ENCODE data around the gene FBXO40.

Gene FBXO40

GRCh38 chr3:121661376-121661775, 68.2 kb downstream of the FBXO40 start:
- Histone ChIP-seq H4K20me1 (ENCODE audit: control insufficient read depth, insufficient read depth, low read depth, low read length) (no peaks in the 10 kb centered on the region), H3K9me3 (ENCODE audit: control insufficient read depth, insufficient read depth, low read length) (no peaks in the 10 kb centered on the region), H3K36me3 (ENCODE audit: control insufficient read depth, low read length) (peaks cover 57% of the 10 kb centered on the region), H3F3A (ENCODE audit: control insufficient read depth, insufficient read depth) (no peaks in the 10 kb centered on the region), H3K79me2 (ENCODE audit: control insufficient read depth, low read length) (peaks cover 36% of the 10 kb centered on the region), H3K9me2 (replicated peaks; ENCODE audit: control insufficient read depth, low read length) (no peaks in the 10 kb centered on the region), H3K4me1 (ENCODE audit: control insufficient read depth, low read length) (peaks cover 32% of the 10 kb centered on the region), H3K4me2 (ENCODE audit: low read length) (peak overlapping the region; percentile 97), H3K4me3 (ENCODE audit: low read length) (peak overlapping the region; percentile 96), H3K27ac (ENCODE audit: low read depth, low read length) (peak overlapping the region; percentile 77), H3K27me3 (ENCODE audit: control insufficient read depth, low read length) (no peaks in the 10 kb centered on the region)
- no peak for TF ChIP-seq EZH2phosphoT487 (IDR thresholded peaks at IDR 0.05; ENCODE audit: borderline replicate concordance, low read length)
- no peak for TF ChIP-seq CTCF (IDR thresholded peaks at IDR 0.05; ENCODE audit: low read depth, low read length, poor library complexity, severe bottlenecking)

GRCh38 chr3:121662742-121663141, 69.6 kb downstream of the FBXO40 start:
- no peaks in the 10 kb centered on the region for H3F3A ChIP-seq (ENCODE audit: control insufficient read depth, insufficient read depth)
- peaks cover 30% of the 10 kb centered on the region for H3K4me1 ChIP-seq (ENCODE audit: control insufficient read depth, low read length)
- H3K27me3 ChIP-seq (ENCODE audit: control insufficient read depth, low read length) = no peaks in the 10 kb centered on the region
- no peak overlapping the region for H3K4me2 ChIP-seq (ENCODE audit: low read length)
- peaks cover 30% of the 10 kb centered on the region for H3K79me2 ChIP-seq (ENCODE audit: control insufficient read depth, low read length)
- H3K9me2 ChIP-seq (replicated peaks; ENCODE audit: control insufficient read depth, low read length) = no peaks in the 10 kb centered on the region
- peaks cover 56% of the 10 kb centered on the region for H3K36me3 ChIP-seq (ENCODE audit: control insufficient read depth, low read length)
- H3K9me3 ChIP-seq (ENCODE audit: control insufficient read depth, insufficient read depth, low read length) = no peaks in the 10 kb centered on the region
- TF ChIP-seq EZH2phosphoT487 (IDR thresholded peaks at IDR 0.05; ENCODE audit: borderline replicate concordance, low read length) (no peak), CTCF (IDR thresholded peaks at IDR 0.05; ENCODE audit: low read depth, low read length, poor library complexity, severe bottlenecking) (no peak)
- H3K27ac ChIP-seq (ENCODE audit: low read depth, low read length) = no peak overlapping the region
- no peak overlapping the region for H3K4me3 ChIP-seq (ENCODE audit: low read length)
- no peaks in the 10 kb centered on the region for H4K20me1 ChIP-seq (ENCODE audit: control insufficient read depth, insufficient read depth, low read depth, low read length)

GRCh38 chr3:121663171-121663847, 70.1 kb downstream of the FBXO40 start:
- Histone ChIP-seq H3K4me1 (ENCODE audit: control insufficient read depth, low read length) (peaks cover 27% of the 10 kb centered on the region), H3K4me2 (ENCODE audit: low read length) (no peak overlapping the region), H3K27ac (ENCODE audit: low read depth, low read length) (no peak overlapping the region), H4K20me1 (ENCODE audit: control insufficient read depth, insufficient read depth, low read depth, low read length) (no peaks in the 10 kb centered on the region), H3K79me2 (ENCODE audit: control insufficient read depth, low read length) (peaks cover 24% of the 10 kb centered on the region), H3F3A (ENCODE audit: control insufficient read depth, insufficient read depth) (no peaks in the 10 kb centered on the region), H3K36me3 (ENCODE audit: control insufficient read depth, low read length) (peaks cover 54% of the 10 kb centered on the region), H3K9me2 (replicated peaks; ENCODE audit: control insufficient read depth, low read length) (no peaks in the 10 kb centered on the region), H3K9me3 (ENCODE audit: control insufficient read depth, insufficient read depth, low read length) (no peaks in the 10 kb centered on the region), H3K4me3 (ENCODE audit: low read length) (no peak overlapping the region), H3K27me3 (ENCODE audit: control insufficient read depth, low read length) (no peaks in the 10 kb centered on the region)
- no peak for TF ChIP-seq CTCF (IDR thresholded peaks at IDR 0.05; ENCODE audit: low read depth, low read length, poor library complexity, severe bottlenecking)
- no peak for TF ChIP-seq EZH2phosphoT487 (IDR thresholded peaks at IDR 0.05; ENCODE audit: borderline replicate concordance, low read length)
